H9 (cell line): ENCODE data around the gene CCT6A. TPM values are rescaled to one million over a fixed set of nuclear protein-coding genes. Genes with fewer than 3 reads are reported as not detected.

Experiments used
- DNase-seq: peaks from one replicate; pipeline ENCODE4 v3.0.0-alpha.2; 2017
- H2AFZ ChIP-seq: one replicate; pipeline ENCODE4 v1.6.1; 2013; ENCODE audit warnings: mild to moderate bottlenecking, low read length, control low read depth, moderate library complexity
- H2AK5ac ChIP-seq: 2 replicates; pipeline ENCODE4 v1.6.1; 2013; ENCODE audit warnings: low read length, control low read depth, mixed read lengths; ENCODE audit not compliant: insufficient read length
- H2BK120ac ChIP-seq: one replicate; pipeline ENCODE4 v1.6.1; 2013; ENCODE audit warnings: low read depth, mild to moderate bottlenecking, low read length, control low read depth, inconsistent platforms; ENCODE audit not compliant: poor library complexity, severe bottlenecking
- H2BK12ac ChIP-seq: 2 replicates; pipeline ENCODE4 v1.6.1; 2013; ENCODE audit warnings: low read length, control low read depth, mixed read lengths, low read depth; ENCODE audit not compliant: insufficient read length
- H2BK15ac ChIP-seq: 2 replicates; pipeline ENCODE4 v1.6.1; 2013; ENCODE audit warnings: low read depth, low read length, control low read depth
- H2BK20ac ChIP-seq: one replicate; pipeline ENCODE4 v1.6.1; 2013; ENCODE audit warnings: low read depth, mild to moderate bottlenecking, low read length, control low read depth, inconsistent platforms; ENCODE audit not compliant: poor library complexity, severe bottlenecking
- H2BK5ac ChIP-seq: 2 replicates; pipeline ENCODE4 v1.6.1; 2013; ENCODE audit warnings: low read length, control low read depth, mixed read lengths; ENCODE audit not compliant: insufficient read length
- H3K14ac ChIP-seq: 2 replicates; pipeline ENCODE4 v1.6.1; 2013; ENCODE audit warnings: low read length, control low read depth; ENCODE audit not compliant: insufficient read depth
- H3K18ac ChIP-seq: 2 replicates; pipeline ENCODE4 v1.6.1; 2013; ENCODE audit warnings: low read depth, mild to moderate bottlenecking, mixed read lengths, low read length, control low read depth; ENCODE audit not compliant: insufficient read length
- H3K23ac ChIP-seq: 2 replicates; pipeline ENCODE4 v1.6.1; 2013; ENCODE audit warnings: low read length, control low read depth, mixed read lengths, low read depth; ENCODE audit not compliant: insufficient read length
- H3K23me2 ChIP-seq: 2 replicates; pipeline ENCODE4 v1.6.1; 2013; ENCODE audit warnings: low read depth, mild to moderate bottlenecking, mixed read lengths, low read length, control low read depth; ENCODE audit not compliant: insufficient read length, poor library complexity, severe bottlenecking
- H3K27ac ChIP-seq: 2 replicates; pipeline ENCODE4 v1.5.1; 2013; ENCODE audit warnings: low read length, control low read depth, mixed read lengths, low read depth; ENCODE audit not compliant: insufficient read length
- H3K27me3 ChIP-seq: 2 replicates; pipeline ENCODE4 v1.6.1; 2013; ENCODE audit warnings: low read length, control low read depth, inconsistent platforms; ENCODE audit not compliant: insufficient read depth
- H3K4ac ChIP-seq: 2 replicates; pipeline ENCODE4 v1.6.1; 2013; ENCODE audit warnings: low read depth, mild to moderate bottlenecking, control low read depth, inconsistent platforms, low read length, moderate library complexity
- H3K4me1 ChIP-seq: 2 replicates; pipeline ENCODE4 v1.6.1; 2013; ENCODE audit warnings: low read length, control low read depth, inconsistent platforms; ENCODE audit not compliant: insufficient read depth
- H3K4me2 ChIP-seq: 2 replicates; pipeline ENCODE4 v1.6.1; 2013; ENCODE audit warnings: low read length, control low read depth, mixed read lengths; ENCODE audit not compliant: insufficient read length, insufficient read depth
- H3K56ac ChIP-seq: 2 replicates; pipeline ENCODE4 v1.6.1; 2013; ENCODE audit warnings: low read depth, mild to moderate bottlenecking, mixed read lengths, low read length, control low read depth; ENCODE audit not compliant: insufficient read length
- H3K79me1 ChIP-seq: 2 replicates; pipeline ENCODE4 v1.6.1; 2013; ENCODE audit warnings: low read depth, mild to moderate bottlenecking, moderate library complexity, low read length, control low read depth, inconsistent platforms; ENCODE audit not compliant: insufficient read depth, poor library complexity, severe bottlenecking
- H3K79me2 ChIP-seq: 2 replicates; pipeline ENCODE4 v1.6.1; 2013; ENCODE audit warnings: low read length, control low read depth, inconsistent platforms; ENCODE audit not compliant: insufficient read depth
- H3K9ac ChIP-seq: 2 replicates; pipeline ENCODE4 v1.6.1; 2013; ENCODE audit warnings: low read length, control low read depth, mixed read lengths; ENCODE audit not compliant: insufficient read length; ENCODE audit errors: extremely low read depth
- H3K9me3 ChIP-seq: one replicate; pipeline ENCODE4 v1.6.1; 2013; ENCODE audit warnings: low read depth, low read length, inconsistent platforms; ENCODE audit not compliant: control insufficient read depth
- H3T11ph ChIP-seq: one replicate; pipeline ENCODE4 v1.6.1; 2013; ENCODE audit warnings: mild to moderate bottlenecking, low read length, control low read depth, inconsistent platforms
- H4K20me1 ChIP-seq: one replicate; pipeline ENCODE4 v1.6.1; 2013; ENCODE audit not compliant: control insufficient read depth, insufficient read length, insufficient read depth
- H4K5ac ChIP-seq: 2 replicates; pipeline ENCODE4 v1.6.1; 2013; ENCODE audit warnings: low read depth, mild to moderate bottlenecking, mixed read lengths, low read length, control low read depth; ENCODE audit not compliant: insufficient read length
- H4K8ac ChIP-seq: replicated peaks from 2 replicates; pipeline ENCODE4 v1.6.1; 2013; ENCODE audit warnings: low read length, control low read depth, mixed read lengths, low read depth; ENCODE audit not compliant: insufficient read length
- H4K91ac ChIP-seq: 2 replicates; pipeline ENCODE4 v1.6.1; 2013; ENCODE audit warnings: low read depth, mild to moderate bottlenecking, moderate library complexity, mixed read lengths, low read length, control low read depth; ENCODE audit not compliant: insufficient read length
- H3K27ac Mint-ChIP-seq, 3 experiments: 2 replicates in 2 of 3; 3 replicates in 1 of 3; pipeline ENCODE4 v1.8.0; 2020 to 2021; ENCODE audit warnings: mixed read lengths in 3 of 3, mild to moderate bottlenecking in 1 of 3, moderate library complexity in 1 of 3
- H3K27me3 Mint-ChIP-seq: 2 replicates; pipeline ENCODE4 v1.8.0; 2021; ENCODE audit warnings: low read depth, mild to moderate bottlenecking, moderate library complexity, mixed read lengths
- H3K36me3 Mint-ChIP-seq, 3 experiments: 2 replicates in 2 of 3; 3 replicates in 1 of 3; pipeline ENCODE4 v1.8.0; 2020 to 2021; ENCODE audit warnings: low read depth in 3 of 3, mixed read lengths in 3 of 3; ENCODE audit not compliant: insufficient read depth in 1 of 3
- H3K4me1 Mint-ChIP-seq, 2 experiments: 2 replicates each; pipeline ENCODE4 v1.8.0; 2020; ENCODE audit warnings: mixed read lengths in 2 of 2
- H3K4me3 Mint-ChIP-seq, 2 experiments: 2 replicates in 1 of 2; 3 replicates in 1 of 2; pipeline ENCODE4 v1.8.0; 2020 to 2021; ENCODE audit warnings: mild to moderate bottlenecking in 2 of 2, mixed read lengths in 2 of 2, moderate library complexity in 1 of 2
- H3K9me3 Mint-ChIP-seq, 2 experiments: 2 replicates in 1 of 2; 3 replicates in 1 of 2; pipeline ENCODE4 v1.8.0; 2020; ENCODE audit warnings: mild to moderate bottlenecking in 2 of 2, mixed read lengths in 2 of 2, moderate library complexity in 1 of 2
- WGBS: extraction: QIAGEN DNeasy Blood & Tissue Kit; methylation state at CpG from one replicate; pipeline ENCODE4 v1.1.7; 2013; ENCODE audit warnings: missing lambda C conversion rate, low lambda C conversion rate, mixed read lengths; ENCODE audit not compliant: insufficient read length; ENCODE audit errors: extremely low coverage; 5-methylcytosine and 5-hydroxymethylcytosine counted together
- total RNA-seq: library from RNA; stranded (reverse); gene quantifications from 2 replicates; pipeline ENCODE4 v1.2.1, GENCODE V29; 2021
- TF ChIP-seq, protein P1 (sequence below): fragments of 200-600 bp; sonication (generic); conservative IDR thresholded peaks from 3 replicates; pipeline ENCODE4 v1.8.0; 2021; ENCODE audit warnings: antibody characterized with exemption, mild to moderate bottlenecking

Gene CCT6A
- total RNA-seq, 1 experiment from 2014 or later = 303 TPM

DNA sequence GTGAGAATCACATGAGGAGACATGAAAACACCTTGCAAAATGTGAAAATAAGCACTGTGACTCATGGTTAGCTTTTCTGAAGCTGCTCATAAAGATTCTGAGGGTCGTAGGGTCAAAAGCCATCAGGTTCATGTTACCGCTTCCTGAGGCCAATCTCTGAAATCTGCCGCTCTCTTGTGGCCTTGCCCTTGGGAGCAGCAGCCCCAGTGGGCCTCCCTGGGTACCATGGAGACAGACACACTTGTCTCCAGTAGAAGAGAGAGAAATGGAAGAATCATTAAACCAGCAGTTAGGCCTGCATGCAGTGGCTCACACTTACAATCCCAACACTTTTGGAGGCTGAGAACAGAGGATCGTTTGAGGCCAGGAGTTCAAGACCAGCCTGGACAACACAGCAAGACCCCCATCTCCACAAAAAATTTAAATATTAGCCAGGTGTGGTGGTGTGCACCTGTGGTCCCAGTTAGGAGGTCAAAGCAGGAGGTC is 44.4 kb upstream of the CCT6A start:
- Histone ChIP-seq H2AFZ (no peak overlapping the region), H4K20me1 (no peaks in the 10 kb centered on the region), H3K9me3 (no peaks in the 10 kb centered on the region), H4K8ac (no peak overlapping the region), H3K4me1 (no peaks in the 10 kb centered on the region), H2BK5ac (no peak overlapping the region), H2BK20ac (no peak overlapping the region), H3K18ac (no peak overlapping the region), H3K9ac (no peak overlapping the region), H3K27me3 (no peaks in the 10 kb centered on the region), H3T11ph (no peak overlapping the region), H3K14ac (no peak overlapping the region), H2BK12ac (no peak overlapping the region), H2BK120ac (no peak overlapping the region), H4K5ac (no peak overlapping the region), H4K91ac (no peak overlapping the region), H3K27ac (no peak overlapping the region), H3K23me2 (no peaks in the 10 kb centered on the region), H2AK5ac (no peak overlapping the region), H3K4me2 (no peak overlapping the region), H3K79me1 (no peaks in the 10 kb centered on the region), H3K79me2 (no peaks in the 10 kb centered on the region), H3K23ac (no peak overlapping the region), H2BK15ac (no peak overlapping the region), H3K4ac (no peak overlapping the region), H3K56ac (no peak overlapping the region)
- Mint-ChIP-seq H3K4me3 (no peak overlapping the region), H3K36me3 (peaks cover 6 to 16% (median 16%) of the 10 kb centered on the region in 3 experiments), H3K27ac (no peak overlapping the region), H3K9me3 (no peaks in the 10 kb centered on the region), H3K4me1 (no peaks in the 10 kb centered on the region), H3K27me3 (no peaks in the 10 kb centered on the region)
- DNase-seq = no peak
- TF ChIP-seq, protein P1, sequence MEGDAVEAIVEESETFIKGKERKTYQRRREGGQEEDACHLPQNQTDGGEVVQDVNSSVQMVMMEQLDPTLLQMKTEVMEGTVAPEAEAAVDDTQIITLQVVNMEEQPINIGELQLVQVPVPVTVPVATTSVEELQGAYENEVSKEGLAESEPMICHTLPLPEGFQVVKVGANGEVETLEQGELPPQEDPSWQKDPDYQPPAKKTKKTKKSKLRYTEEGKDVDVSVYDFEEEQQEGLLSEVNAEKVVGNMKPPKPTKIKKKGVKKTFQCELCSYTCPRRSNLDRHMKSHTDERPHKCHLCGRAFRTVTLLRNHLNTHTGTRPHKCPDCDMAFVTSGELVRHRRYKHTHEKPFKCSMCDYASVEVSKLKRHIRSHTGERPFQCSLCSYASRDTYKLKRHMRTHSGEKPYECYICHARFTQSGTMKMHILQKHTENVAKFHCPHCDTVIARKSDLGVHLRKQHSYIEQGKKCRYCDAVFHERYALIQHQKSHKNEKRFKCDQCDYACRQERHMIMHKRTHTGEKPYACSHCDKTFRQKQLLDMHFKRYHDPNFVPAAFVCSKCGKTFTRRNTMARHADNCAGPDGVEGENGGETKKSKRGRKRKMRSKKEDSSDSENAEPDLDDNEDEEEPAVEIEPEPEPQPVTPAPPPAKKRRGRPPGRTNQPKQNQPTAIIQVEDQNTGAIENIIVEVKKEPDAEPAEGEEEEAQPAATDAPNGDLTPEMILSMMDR = no peak
- no CpG with 5 or more reads among the region's 4 CpGs for WGBS
